ENCODE results near the gene SLC1A3. TPM values are rescaled to one million over a fixed set of nuclear protein-coding genes. Genes with fewer than 3 reads are reported as not detected.

Gene SLC1A3
- total RNA-seq, 1 donor from 2014 or later: 0.25 TPM

DNA sequence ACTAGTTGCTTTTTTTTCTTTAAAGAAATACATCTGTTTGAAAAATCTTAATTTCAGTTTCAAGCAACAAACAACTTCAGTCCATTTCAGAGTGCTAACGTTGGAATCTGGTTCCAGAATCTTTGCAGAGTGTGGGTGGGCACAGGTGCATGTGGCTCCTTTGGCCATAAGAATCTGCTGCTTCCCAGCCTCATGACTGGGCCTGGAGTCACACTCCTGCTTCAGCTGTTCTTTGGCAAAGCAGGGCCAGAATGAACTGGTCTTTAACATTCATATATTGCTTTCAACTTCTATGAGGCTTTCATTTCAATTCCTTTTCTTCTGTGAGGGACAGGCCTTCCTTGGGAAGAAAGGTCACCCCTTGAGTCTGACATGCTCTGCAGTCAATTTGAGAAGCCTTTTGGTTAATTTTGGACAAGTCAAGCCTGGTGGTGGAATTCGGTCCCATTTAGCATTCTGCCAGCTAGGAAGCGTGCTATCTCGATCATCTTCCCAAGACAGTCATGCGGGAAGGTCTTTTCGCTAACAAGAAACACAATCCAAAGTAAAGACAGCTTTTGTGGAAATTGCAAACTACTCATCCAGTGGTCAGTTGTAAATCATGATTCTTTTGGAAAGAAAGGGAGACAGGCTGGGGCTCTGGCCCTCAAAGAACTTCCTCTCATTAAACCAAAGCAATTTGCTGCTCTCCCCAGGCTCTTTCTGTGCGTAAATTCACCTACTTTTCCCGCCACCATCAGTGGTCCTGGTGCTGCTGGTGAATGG is 55.2 kb downstream of the SLC1A3 start:
- H3K4me3 ChIP-seq (ENCODE audit: low read depth, low read length): no peak overlapping the region
- TF ChIP-seq, protein P1, sequence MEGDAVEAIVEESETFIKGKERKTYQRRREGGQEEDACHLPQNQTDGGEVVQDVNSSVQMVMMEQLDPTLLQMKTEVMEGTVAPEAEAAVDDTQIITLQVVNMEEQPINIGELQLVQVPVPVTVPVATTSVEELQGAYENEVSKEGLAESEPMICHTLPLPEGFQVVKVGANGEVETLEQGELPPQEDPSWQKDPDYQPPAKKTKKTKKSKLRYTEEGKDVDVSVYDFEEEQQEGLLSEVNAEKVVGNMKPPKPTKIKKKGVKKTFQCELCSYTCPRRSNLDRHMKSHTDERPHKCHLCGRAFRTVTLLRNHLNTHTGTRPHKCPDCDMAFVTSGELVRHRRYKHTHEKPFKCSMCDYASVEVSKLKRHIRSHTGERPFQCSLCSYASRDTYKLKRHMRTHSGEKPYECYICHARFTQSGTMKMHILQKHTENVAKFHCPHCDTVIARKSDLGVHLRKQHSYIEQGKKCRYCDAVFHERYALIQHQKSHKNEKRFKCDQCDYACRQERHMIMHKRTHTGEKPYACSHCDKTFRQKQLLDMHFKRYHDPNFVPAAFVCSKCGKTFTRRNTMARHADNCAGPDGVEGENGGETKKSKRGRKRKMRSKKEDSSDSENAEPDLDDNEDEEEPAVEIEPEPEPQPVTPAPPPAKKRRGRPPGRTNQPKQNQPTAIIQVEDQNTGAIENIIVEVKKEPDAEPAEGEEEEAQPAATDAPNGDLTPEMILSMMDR (IDR thresholded peaks at IDR 0.05; ENCODE audit: insufficient read depth, low read length, poor library complexity, severe bottlenecking): no peak

DNA sequence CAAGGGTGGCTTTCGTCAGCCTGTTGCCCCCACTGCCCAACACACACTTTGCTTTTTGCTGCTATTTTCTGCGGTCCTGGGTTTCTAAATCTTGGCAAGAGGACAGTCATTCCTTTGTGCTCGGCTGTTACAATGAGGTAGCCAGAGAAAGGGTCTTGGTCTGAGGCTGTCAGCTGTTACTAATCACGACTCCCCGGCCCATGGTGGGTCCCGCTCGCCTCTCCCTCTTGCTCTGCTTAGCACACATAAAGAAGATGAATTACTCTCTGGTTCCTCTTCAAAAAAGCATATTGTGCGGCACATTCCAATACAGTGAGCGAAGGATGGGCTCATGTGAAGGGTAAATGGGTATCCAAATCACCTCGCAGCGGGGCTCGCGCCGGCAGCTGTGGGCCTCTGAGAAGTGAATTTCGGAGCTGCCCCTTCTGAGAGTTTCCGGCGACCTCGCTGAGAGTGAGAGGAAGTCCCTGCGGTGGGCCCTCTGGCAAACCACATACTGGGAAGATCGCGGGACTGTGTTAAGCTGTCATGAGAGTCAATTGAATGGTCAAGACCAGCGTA is 56.0 kb downstream of the SLC1A3 start:
- Histone ChIP-seq H3K36me3 (ENCODE audit: control insufficient read depth, insufficient read depth, low read length) (no peaks in the 10 kb centered on the region), H3K27me3 (ENCODE audit: control insufficient read depth, insufficient read depth, low read length) (no peaks in the 10 kb centered on the region), H3K4me3 (ENCODE audit: low read depth, low read length) (no peak overlapping the region)
- DNase-seq (ENCODE audit: low read depth): no peak
- TF ChIP-seq, protein P1 (IDR thresholded peaks at IDR 0.05; ENCODE audit: insufficient read depth, low read length, poor library complexity, severe bottlenecking): no peak

More for the DNA sequence above, 55.2 kb downstream of the SLC1A3 start:
- no peaks in the 10 kb centered on the region for H3K27me3 ChIP-seq (ENCODE audit: control insufficient read depth, insufficient read depth, low read length)
- H3K36me3 ChIP-seq (ENCODE audit: control insufficient read depth, insufficient read depth, low read length): no peaks in the 10 kb centered on the region
- DNase-seq (ENCODE audit: low read depth): no peak

DNA sequence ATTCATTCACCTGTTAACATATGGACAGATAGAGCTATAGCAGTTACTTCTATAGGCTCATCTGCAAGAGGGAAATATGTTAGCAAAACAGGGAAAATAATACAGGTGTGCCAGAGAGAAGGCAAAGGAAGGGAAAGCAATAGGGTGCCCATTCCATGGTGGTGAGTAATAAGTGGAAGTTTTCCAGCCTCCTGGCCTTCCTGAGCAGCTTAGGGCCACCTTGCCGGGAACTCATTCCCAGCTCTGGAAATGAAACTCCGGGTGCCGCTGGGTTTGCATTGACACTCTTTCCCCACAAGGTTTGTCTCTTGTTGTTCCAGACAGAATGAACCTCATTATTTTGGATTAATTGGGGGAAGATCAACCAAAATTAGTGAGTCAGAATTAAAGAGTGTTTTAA is 58.4 kb downstream of the SLC1A3 start:
- Histone ChIP-seq H3K4me3 (ENCODE audit: low read depth, low read length) (no peak overlapping the region), H3K36me3 (ENCODE audit: control insufficient read depth, insufficient read depth, low read length) (no peaks in the 10 kb centered on the region), H3K27me3 (ENCODE audit: control insufficient read depth, insufficient read depth, low read length) (no peaks in the 10 kb centered on the region)
- no peak for DNase-seq (ENCODE audit: low read depth)
- TF ChIP-seq, protein P1 (IDR thresholded peaks at IDR 0.05; ENCODE audit: insufficient read depth, low read length, poor library complexity, severe bottlenecking): no peak

DNA sequence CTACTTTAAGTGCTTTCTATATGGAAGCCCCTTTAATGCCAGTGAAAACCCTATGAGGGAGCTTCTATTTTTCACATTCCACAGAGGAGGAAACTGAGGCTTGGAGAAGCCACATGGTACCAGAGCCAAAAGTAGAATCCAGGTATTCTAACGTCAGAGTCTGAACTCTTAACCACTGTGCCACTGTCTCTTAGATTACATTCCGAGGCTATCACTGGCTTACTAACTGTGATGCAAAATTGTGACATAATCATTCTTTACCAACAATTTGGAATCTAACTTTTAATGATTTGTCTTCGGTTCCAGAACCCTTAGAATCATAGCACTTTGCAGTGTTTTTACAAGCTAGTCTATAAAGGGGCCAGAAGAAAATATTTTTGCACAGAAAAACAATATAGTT is 59.2 kb downstream of the SLC1A3 start:
- TF ChIP-seq, protein P1 (IDR thresholded peaks at IDR 0.05; ENCODE audit: insufficient read depth, low read length, poor library complexity, severe bottlenecking): no peak
- H3K36me3 ChIP-seq (ENCODE audit: control insufficient read depth, insufficient read depth, low read length): no peaks in the 10 kb centered on the region
- no peak overlapping the region for H3K4me3 ChIP-seq (ENCODE audit: low read depth, low read length)
- no peak for DNase-seq (ENCODE audit: low read depth)
- no peaks in the 10 kb centered on the region for H3K27me3 ChIP-seq (ENCODE audit: control insufficient read depth, insufficient read depth, low read length)

DNA sequence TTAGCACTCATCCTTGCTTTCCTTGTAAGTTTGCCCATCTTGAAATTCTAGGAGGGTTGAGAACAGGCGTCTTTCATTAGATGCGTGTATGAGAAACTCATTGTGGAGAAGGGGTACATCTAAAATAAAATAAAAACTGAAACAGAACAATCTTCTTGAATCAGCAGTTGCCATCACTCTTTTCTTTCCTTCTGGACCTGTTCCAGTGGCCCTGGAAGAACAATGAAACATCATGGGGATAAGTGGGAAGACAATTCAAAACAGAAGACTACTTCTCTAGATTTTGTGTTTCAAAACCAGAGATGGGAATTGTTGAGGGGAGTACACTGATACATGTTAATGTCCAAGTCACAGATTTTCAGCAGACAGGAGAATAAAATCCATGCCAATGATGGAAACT is 59.9 kb downstream of the SLC1A3 start:
- no peak for DNase-seq (ENCODE audit: low read depth)
- no peak overlapping the region for H3K4me3 ChIP-seq (ENCODE audit: low read depth, low read length)
- no peaks in the 10 kb centered on the region for H3K36me3 ChIP-seq (ENCODE audit: control insufficient read depth, insufficient read depth, low read length)
- no peaks in the 10 kb centered on the region for H3K27me3 ChIP-seq (ENCODE audit: control insufficient read depth, insufficient read depth, low read length)
- TF ChIP-seq, protein P1 (IDR thresholded peaks at IDR 0.05; ENCODE audit: insufficient read depth, low read length, poor library complexity, severe bottlenecking): no peak

All from kidney epithelial cell (primary cell).